ENCODE measurements around the gene SYNE1.

Gene SYNE1

DNA sequence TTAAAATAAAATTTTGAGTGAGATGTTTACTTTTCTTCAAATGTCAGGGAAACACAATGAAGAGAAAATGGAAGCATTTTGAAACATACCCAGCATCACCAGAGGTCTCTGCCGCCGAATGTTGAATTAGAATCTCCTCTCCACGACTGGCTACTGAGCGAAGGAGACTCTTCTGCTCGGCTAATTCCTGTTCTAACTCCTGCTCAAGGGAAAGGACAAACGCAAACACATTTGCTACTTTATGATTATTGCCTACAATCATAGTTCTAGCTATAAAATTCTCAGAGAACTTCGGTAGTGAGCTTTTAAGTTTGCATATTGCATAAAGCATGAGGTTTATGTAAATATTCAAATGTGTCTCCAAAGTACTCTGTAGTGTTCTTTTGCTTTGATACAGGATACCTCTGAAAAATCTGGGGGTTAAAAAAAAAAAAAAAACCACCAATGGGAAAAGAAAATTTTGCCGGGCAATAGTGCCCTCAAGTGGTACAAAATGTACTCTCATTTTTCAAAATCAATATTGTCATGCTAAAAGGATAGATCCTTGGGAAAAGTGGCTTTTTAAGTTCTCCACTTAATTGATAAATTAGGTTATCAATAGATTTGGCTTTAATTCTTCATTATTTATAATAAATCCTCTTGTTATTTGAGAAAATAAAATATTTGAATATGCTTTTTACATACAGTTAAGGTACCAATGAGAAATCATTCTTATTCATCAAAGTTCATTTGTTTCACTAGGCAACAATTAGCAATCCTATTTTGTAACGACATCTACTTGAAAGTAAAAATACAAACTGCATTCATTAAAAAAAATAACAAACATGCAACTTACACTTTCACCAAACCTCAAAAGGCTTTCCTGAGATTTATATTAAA is 369.0 kb downstream of the SYNE1 start:
- no peak for DNase-seq

GRCh38 chr6:152265651-152266050 is 371.5 kb downstream of the SYNE1 start:
- DNase-seq: no peak

- DNase-seq: no peak
Observed at GRCh38 chr6:152263582-152263981, 373.6 kb downstream of the SYNE1 start.

DNA sequence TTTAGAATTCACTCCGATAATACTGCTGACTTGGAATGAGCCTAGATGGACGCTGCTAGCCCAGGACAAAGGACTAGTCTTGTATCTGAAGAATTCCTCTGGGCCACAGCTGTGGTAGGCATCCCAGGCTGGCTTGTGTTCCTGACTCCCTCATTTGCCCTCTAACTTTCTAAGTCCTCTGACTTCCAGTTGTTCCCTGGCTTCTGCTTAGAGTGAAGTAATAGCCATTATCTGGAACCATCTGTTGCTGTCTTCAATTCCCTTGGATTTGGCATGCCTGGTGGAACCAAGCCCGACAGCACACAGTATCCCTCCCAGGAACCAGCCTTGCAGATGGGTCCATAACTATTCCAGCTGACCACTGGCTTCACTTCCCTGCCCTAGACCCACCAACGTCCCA is 376.0 kb downstream of the SYNE1 start:
- no peak for DNase-seq

DNA sequence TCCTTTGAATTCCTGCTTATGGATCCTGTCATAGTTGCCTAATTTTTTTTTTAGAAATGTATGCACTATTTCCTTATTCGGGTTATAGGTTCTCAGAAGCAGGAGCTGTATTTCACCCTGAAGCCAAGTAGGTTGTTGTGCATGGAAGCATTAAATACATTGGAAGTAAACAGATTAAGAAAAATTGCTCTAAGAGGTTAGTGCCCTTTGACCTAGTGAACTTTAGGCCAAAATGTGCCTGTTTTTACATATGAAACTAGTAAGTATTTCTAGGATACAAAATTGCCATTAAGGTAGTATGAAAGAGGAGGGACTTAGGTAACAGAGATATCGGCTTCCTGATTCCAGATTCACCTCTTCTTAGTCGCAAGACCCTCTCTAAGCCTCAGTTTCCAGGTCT is 377.9 kb downstream of the SYNE1 start:
- DNase-seq: no peak

GRCh38 chr6:152257581-152257980 is 379.6 kb downstream of the SYNE1 start:
- DNase-seq: no peak

GRCh38 chr6:152250127-152250526 is 387.0 kb downstream of the SYNE1 start:
- no peak for DNase-seq

- no peak for DNase-seq
Observed at GRCh38 chr6:152248980-152249379, 388.2 kb downstream of the SYNE1 start.

GRCh38 chr6:152246554-152247337 is 390.4 kb downstream of the SYNE1 start:
- DNase-seq: no peak

GRCh38 chr6:152244998-152245630 is 392.0 kb downstream of the SYNE1 start:
- no peak for DNase-seq

GRCh38 chr6:152241013-152241766 is 396.0 kb downstream of the SYNE1 start:
- DNase-seq: no peak

- no peak for DNase-seq
Observed at GRCh38 chr6:152240436-152240835, 396.7 kb downstream of the SYNE1 start.

GRCh38 chr6:152236370-152237097 is 400.6 kb downstream of the SYNE1 start:
- DNase-seq: no peak

- DNase-seq: no peak
Observed at GRCh38 chr6:152233547-152234320, 403.4 kb downstream of the SYNE1 start.

DNA sequence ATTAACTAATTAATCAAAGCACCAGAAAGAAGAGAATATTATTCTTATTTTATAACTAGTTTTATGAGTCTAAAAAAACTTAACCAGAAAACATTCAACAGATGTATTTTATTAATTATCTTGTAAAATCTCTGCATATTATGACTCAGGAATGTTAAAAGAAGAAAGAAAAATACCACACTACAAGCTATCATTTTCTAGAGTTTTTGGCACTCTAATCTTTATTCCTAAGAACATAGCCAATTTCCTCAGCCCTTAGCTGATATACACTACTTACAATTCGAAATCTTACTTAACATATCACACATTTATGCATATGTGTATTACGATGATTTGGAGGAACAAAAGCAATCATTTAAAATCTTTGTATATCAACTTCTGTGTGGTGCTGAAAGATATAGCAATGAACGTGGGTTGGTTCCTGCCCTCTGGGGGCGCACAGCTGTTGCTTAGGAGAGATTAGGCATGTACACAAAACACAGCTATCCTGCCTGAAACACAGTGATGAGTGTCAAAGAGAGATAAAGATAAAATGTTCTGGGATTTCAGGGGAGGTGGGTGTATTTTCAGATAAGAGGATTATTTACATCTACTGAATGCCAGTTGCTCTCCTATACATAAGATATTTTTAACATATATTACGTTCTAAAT is 404.5 kb downstream of the SYNE1 start:
- peak; percentile 78 for DNase-seq

- no peak for DNase-seq
Observed at GRCh38 chr6:152229330-152229729, 407.8 kb downstream of the SYNE1 start.

GRCh38 chr6:152226119-152226518 is 411.0 kb downstream of the SYNE1 start:
- no peak for DNase-seq

DNA sequence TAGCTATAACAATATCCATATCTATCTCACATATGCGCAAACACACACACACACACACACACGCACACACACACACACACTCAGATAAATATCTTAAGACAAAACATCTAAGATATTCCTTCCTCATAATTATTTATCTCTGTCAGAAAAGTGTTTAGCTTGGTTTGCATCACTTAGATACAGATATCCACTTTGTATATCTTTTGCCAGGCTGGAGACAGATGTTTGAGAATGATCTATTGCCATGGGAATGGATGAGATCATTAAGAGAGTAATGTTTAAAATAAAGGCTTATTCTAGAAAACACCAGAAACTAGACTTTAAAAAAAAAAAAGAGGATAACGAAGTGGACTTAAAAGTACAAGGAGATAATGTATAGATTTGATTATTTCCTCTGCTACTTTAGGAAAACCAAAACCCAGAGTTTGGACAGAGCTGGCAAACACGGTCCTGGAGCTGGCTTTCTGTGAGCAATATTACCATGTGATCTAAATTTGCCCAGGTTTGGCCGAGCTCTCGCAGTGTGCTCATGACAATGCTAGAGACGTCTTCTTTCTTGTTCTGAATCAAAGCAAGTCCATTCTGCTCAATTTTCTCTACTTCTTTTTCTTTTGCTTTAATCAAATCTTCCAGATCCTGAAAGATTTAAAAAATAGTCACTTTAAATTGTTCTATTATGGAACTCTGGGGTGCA is 411.8 kb downstream of the SYNE1 start:
- no peak for DNase-seq

GRCh38 chr6:152223636-152224035 is 413.5 kb downstream of the SYNE1 start:
- DNase-seq: peak; percentile 90
